HG03159 (cell line): ENCODE data around the gene SAMD14.

Experiments used
- ATAC-seq: cut with Tn5 transposase; IDR thresholded peaks from one replicate; pipeline ENCODE4 v1.9.1; 2021; ENCODE audit warnings: mild to moderate bottlenecking, moderate library complexity; ENCODE audit not compliant: unreplicated experiment

Gene SAMD14

DNA sequence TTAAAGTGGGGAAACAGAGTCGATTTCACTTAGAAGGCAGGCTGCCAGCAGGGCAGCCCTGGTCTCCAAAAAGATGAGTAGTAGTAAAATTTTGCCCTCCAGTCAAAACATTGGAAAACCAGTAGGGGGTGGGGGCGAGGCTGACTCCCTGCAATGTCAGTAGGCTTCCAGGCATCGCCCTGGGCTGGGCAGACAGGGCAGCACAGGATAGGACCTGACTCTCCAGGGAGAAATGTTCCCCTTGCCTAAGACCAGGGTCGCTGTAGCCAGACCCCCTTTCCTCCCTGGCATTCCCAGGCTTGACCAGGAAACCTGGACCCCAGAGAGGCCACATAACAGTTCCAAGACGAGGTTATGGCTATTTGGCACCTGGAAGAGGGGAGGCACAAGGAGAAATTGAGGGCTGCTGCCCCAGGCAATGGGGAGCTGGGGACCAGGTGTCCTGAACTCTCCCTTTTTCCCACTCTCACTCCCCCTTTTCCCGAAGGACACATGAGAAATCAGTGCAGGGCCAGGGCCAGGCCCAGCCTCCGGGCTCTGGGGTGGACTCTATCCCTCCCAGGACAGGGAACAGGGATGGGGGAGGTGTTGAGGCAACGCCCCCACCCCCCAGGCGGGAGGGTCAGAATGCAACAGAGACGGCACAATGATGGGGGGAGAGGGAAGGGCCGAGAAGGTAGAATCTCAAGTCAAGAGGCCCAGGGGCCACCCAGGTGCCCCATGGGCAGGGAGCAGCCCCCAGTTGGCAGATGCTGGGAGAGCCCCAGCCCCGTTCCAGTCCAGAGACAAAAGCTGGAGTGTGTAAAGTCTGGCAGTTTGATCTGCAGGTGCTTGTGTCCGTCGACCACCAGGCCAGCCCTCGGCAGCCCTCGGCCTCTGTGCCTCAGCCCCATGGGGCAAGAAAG, 4.5 kb upstream of the SAMD14 start:
- ATAC-seq = no peak

- no peak for ATAC-seq
Measured at GRCh38 chr17:50133769-50134099, 3.8 kb upstream of the SAMD14 start.

DNA sequence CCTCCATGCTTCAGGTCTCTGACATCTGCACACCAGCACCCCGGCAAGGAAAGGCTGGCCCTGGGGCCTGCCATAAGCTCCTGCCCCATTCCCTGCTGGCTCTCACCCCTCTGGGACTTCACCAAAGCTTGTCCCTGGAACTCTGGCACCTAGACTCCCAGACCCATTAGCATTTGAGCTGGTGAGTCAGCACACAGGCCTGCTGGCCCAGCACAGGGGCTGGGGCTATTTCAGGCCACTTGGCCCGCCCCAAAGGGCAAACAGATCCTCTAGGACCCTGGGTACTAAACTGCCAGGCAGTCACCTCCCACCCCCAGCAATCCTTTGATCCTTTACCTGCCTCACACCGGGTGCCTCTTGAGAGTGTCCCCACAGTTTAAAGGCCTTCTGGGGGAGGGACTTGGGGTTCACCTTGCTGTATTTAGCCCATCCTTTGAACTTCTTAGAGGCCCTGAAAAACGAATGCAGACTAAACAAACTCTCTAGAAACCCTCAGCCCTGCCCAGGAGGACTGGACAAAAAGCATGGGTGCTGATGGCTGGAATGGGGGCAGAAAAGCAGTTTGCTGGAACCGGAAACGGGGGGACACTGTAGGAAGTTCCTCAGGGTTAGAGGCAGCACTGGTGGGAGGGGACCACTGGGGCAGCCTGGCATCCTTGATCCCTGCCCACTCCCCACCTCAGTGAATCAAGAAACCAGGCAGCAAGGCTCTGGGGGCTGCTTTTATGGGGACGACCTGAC, 3.2 kb upstream of the SAMD14 start:
- no peak for ATAC-seq

DNA sequence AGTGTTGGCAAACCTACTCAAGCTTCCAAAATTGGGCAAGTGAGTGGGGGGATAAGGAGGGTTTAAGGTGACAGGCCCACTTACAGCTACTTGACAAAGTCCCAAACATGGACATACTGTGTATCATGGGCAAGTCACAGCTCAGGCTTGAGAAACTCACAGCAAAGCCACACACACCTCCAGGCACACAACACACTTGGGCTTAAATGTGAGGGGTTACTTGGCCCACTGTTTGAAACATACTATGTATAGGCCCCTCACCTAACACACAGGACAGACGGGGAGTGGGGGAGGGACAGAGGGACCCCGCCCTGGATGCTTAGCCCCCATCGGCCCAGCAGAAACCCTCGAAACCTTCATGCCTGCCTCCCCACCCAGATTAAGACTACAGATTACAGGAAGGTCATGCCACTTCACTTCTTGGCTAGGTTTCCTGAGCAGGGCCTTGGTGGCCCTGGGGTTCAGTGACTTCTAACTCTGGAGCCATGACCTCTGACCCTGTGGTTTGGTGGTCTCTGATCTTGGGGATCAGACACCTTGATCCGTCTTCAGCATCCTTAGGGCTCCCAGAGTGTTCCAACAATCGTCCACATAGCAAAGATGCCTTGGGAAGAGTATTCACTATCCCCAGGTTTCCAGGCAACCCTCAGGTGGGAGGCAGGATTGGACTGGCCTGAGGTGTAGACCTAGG, 2.3 kb upstream of the SAMD14 start:
- no peak for ATAC-seq

GRCh38 chr17:50130559-50131305, 772 bp upstream of the SAMD14 start:
- ATAC-seq = no peak

GRCh38 chr17:50129353-50129727, 620 bp downstream of the SAMD14 start:
- ATAC-seq = no peak

DNA sequence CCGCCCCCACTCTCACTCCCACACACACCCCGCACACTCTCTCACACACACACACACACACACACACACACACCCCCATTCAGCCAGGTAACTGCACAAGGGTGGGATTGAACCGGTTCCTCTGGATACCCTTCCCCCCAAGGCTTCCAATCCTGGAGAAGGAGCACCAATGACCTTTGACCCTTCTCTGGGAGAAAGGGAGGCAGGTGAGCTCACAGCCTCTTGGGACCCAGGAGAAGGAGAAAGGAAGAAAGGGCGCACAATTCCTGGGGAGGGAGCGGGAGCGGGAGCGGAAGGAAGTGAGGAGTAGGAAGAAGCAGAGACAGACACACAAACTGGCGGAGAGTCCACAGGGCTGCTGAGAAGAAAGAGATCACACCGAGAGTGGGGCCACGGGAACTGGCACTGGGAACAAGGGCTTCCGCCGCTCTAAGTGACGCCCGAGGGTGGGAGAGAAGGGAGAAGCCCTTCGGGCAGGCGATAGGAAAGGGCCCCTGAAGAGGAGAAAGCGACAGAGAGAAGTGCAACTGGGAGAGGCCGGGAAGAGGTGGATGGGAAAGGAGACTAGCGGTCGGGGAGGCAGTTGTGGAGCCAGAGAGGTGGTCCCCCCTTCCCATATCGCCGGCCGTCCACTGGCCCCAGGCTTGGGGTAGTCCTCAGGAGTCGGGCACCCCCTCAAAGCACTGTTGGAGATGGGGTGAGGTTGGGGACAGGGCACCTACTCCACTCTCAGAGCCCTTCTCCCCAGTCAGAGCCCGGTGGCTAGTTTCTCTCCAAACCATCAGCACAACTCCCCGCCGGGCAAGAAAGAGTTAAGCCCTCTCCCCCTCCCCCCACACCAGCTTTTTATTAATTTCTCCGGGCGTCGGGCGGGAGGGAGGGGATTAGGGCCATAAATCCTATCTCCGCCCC, 1.3 kb downstream of the SAMD14 start:
- no peak for ATAC-seq

DNA sequence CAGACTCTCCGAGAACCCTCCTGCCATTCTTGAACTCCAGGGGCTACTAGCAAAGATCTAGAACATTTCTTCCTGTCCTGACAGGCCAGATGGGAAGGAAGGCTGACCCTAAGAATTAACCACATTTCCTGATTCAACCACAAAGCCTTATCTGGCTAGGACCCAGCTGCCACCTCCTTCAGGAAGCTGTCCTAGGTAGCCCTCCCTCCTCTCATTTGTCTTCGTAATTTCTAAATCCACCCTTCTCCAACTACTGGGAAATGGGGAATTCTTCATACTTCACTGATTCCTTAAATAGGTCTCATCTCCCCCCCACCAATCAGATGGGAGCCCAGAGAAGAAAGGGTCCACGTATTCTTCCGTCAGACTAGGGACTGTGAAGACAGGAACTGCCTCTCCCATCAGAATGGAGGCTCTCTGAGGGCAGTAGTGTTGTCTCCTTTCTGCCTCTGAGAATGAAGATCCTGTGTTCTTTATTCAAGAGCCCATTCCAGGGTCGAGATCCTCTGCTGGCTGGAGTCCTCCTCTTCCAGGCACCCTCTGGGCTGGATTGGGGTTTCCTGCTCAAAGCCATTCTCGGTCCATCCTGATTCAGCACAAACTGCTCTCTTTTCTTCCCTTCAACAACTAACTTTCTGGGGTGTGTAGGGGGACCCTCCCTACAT, 2.1 kb downstream of the SAMD14 start:
- no peak for ATAC-seq

GRCh38 chr17:50125420-50125997, 4.5 kb downstream of the SAMD14 start:
- ATAC-seq = no peak

DNA sequence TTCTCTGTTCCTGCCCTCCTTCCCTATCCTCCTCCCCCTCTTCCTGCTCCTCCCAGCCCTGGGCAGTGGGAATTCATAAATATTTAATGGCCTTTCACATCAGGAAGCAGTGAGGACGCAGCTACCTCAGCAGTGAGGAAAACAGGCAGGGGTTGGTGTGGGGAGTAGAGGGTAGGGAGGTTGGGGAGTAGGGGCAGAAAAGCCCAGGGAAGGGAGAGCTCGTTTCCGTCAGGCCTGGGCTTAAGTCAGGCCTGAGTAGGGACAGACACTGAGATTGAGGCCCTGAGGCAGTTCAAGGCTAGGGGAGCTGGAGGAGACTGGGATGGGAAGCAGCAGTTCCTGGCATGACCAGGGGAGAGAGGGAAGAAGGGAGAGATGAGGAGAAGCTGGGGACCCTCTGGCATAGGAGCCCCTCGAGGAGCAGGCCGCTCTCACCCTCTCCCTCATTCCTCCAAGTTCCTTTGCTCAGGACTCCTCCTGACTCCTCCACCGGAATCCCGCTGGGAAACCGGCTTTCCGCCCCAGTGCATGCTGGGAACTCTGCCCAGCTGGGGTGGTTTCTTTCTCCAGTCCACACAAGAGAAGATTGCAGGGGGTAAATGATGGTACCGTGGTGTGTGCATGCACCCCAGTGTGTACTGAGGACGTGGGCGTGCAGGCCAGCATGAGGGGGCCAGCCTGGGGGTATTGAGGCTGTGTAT, 6.2 kb downstream of the SAMD14 start:
- no peak for ATAC-seq

- no peak for ATAC-seq
Measured at GRCh38 chr17:50122945-50123344, 7.0 kb downstream of the SAMD14 start.

DNA sequence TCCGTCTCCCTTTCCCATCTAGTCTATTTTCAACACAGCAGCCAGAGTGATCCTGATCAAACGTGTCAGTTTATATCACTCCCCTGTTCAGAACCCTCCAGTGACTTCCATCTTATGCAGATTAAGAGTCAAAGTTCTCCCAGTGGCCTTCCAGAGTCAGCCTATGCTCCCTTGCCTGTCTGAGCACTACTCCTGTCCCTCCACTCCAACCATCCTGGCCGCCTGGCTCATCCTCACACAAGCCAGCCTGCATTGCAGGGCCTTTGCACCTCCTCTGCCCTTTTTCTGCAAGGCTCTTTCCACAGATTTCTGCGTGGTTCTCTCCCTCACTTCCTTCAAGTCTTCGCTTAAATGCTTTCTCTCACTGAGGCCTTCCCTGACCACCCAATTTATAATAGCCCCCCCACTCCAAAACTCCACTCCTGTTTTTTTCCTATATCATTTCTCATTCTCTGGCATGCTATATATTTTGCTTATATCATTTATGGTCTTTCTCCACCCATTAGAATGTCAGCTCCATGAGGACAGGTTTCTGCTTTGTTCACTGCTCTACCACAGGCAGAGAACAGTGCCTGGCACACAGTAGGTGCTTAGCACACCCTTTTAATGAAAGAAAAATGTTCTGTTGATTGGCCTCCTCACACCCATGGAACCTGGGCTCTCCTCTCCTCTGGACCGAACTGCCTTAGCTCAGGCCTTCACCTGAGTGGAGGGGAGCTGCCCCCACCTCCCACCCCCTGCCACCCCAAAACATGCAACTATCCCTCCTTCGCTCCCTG, 9.3 kb downstream of the SAMD14 start:
- no peak for ATAC-seq

- no peak for ATAC-seq
Measured at GRCh38 chr17:50118828-50119218, 11.1 kb downstream of the SAMD14 start.

DNA sequence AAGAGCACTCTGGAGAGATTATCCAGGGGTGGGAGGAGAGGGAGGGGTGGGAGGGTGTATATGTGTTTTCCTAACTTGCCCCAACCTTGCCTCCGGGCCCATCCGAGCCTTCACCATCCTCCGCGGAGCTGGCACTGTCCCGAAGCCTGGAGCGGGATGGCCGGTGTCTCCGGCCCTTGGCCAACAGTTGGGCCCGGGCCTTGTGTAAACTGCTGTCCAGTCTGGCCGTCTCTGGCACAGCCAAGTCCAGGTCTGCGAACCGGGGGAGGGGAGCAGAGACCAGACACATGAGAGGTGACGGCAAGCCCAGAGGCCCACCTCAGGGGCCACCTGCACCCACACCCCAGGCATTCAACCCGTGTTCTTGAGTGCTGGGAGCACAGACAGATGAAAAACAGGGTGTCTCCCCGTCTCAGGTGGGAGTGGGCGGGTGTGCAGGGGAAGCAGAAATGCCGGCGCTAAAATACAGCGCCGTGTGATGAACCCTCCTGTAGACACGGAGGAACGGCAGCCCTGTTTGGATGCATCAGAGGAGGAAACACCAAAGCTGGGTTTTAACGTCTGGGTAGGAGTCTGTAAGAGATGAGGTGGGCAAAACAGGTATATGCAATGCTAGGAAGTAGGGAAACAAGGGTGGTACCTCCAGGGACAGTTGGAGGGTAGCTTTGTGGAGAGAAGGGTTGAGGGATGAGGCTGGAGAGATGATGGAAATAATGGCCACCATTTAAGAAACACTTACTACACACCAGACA, 11.7 kb downstream of the SAMD14 start:
- ATAC-seq = no peak

GRCh38 chr17:50117202-50118051, 12.5 kb downstream of the SAMD14 start:
- ATAC-seq = no peak

DNA sequence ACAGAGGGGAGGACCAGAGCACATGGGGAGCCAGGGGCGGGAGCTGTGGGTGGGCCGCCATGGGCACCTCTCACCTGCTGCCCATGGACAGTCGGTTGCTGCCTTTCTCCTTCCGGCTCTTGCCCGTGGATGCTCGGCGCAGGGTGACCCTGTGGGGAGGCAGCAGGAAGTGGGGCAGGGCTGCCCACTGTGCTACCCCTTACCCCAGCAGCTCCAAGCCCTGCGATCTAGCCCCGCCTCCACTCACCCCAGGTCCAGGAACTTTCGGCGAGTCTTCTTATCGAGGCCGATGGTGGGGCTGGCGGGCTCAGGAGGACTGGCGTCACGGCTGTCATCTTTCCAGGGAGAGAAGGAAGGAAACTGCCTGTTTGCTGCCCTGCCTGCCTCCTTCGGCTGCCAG, 14.2 kb downstream of the SAMD14 start:
- no peak for ATAC-seq
